ENCODE measurements around the gene METTL26. TPM values are rescaled to one million over a fixed set of nuclear protein-coding genes. Genes with fewer than 3 reads are reported as not detected.

METTL26 gene
- total and polyA plus RNA-seq, 2 of the 8 experiments (the other 6 are each of a cell fraction or from before 2014, with no cell fraction given), result 100 to 186 TPM

DNA sequence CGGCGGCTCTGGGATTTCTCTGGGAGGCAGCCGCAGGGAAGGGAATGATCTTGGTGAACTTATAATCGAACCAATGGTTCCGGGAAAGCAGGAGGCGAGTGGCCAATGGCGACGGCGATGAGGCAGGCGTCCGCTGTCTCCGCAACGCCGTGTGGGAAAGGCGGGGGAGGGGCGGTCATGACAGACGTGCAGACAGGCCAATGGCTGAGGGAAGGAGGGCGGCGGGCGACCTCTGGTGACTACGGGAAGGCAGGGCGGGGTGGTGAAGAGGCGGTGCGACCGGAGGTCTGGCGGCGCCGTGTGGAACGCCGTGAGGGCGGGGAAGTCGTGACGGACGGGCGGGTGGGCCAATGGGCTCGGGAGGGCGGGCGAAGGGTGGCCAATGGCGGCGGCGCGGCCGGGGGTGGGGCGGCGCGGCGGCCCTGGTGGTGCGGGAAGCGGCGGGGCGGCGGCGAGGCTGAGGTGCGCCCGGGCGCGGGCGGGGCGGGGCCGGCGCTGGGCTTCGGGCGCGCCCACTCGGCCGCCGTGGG is 46.4 kb downstream of the METTL26 start, which contains the start of gene RAB40C (continued):
- TF ChIP-seq SP2 (IDR thresholded peaks at IDR 0.05; ENCODE audit: low read length) (peak; percentile 67), HDAC6 (IDR thresholded peaks at IDR 0.05; ENCODE audit: low read depth, low read length) (no peak), BCL11A (IDR thresholded peaks at IDR 0.05; ENCODE audit: low read depth in 2 of 2, low read length in 2 of 2) (no peak), RXRA (IDR thresholded peaks at IDR 0.05; ENCODE audit: insufficient read depth, low read depth, low read length) (no peak), BACH1 (IDR thresholded peaks at IDR 0.05; ENCODE audit: low read length) (no peak), KDM4A (IDR thresholded peaks at IDR 0.05; ENCODE audit: low read depth, low read length, severe bottlenecking) (no peak), POU5F1 (IDR thresholded peaks at IDR 0.05; ENCODE audit: low read depth, low read length) (no peak), RAD21 (IDR thresholded peaks at IDR 0.05 in 1 of 2, conservative IDR thresholded peaks at IDR 0.05 in 1 of 2; ENCODE audit: low read depth in 2 of 2, low read length in 2 of 2) (no peak), SP4 (IDR thresholded peaks at IDR 0.05; ENCODE audit: low read length) (peak; percentile 65; the same call in 1 of the 2 replicates), RBBP5 (IDR thresholded peaks at IDR 0.05; ENCODE audit: borderline replicate concordance, low read depth, low read length) (no peak)
- TF ChIP-seq, protein P1, sequence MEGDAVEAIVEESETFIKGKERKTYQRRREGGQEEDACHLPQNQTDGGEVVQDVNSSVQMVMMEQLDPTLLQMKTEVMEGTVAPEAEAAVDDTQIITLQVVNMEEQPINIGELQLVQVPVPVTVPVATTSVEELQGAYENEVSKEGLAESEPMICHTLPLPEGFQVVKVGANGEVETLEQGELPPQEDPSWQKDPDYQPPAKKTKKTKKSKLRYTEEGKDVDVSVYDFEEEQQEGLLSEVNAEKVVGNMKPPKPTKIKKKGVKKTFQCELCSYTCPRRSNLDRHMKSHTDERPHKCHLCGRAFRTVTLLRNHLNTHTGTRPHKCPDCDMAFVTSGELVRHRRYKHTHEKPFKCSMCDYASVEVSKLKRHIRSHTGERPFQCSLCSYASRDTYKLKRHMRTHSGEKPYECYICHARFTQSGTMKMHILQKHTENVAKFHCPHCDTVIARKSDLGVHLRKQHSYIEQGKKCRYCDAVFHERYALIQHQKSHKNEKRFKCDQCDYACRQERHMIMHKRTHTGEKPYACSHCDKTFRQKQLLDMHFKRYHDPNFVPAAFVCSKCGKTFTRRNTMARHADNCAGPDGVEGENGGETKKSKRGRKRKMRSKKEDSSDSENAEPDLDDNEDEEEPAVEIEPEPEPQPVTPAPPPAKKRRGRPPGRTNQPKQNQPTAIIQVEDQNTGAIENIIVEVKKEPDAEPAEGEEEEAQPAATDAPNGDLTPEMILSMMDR (IDR thresholded peaks at IDR 0.05; ENCODE audit: control extremely low read depth in 1 of 3, insufficient read depth in 1 of 3, low read depth in 1 of 3, low read length in 3 of 3), result peak in 1 of 3 experiments; percentile 12; a peak in 1 of 4 replicates

Data from H1 (cell line).